Endothelial cell of umbilical vein (primary cell): ENCODE results near the gene ZDBF2. TPM values are rescaled to one million over a fixed set of nuclear protein-coding genes. Genes with fewer than 3 reads are reported as not detected.

Experiments
- Bru-seq: library from RNA; stranded (reverse); fragments of 400-500 nt; gene quantifications from one replicate; lab custom pipeline; 2021; lab: Mats Ljungman, UMichigan
- BruChase-seq, 2 experiments: library from RNA; stranded (reverse); fragments of 400-500 nt; gene quantifications; one replicate each; lab custom pipeline; 2021; lab: Mats Ljungman, UMichigan
- BruUV-seq: library from RNA; stranded (reverse); fragments of 400-500 nt; replicated peaks from 2 replicates; lab custom pipeline; 2021; lab: Mats Ljungman, UMichigan
- CTCF ChIA-PET: fragments of 300-600, 350-600 bp; sonication (Branson Sonifier 250); formaldehyde crosslinking; loops from one replicate; lab custom pipeline; 2021; ENCODE audit warnings: antibody characterized with exemption, inconsistent platforms; lab: Charles Lee
- POLR2A ChIA-PET: fragments of 300-600, 350-600 bp; sonication (Branson Sonifier 250); formaldehyde crosslinking; loops from one replicate; lab custom pipeline; 2021; ENCODE audit warnings: antibody characterized with exemption, inconsistent platforms; lab: Charles Lee
- DNase-seq: peaks from one replicate; pipeline ENCODE4 v3.0.0-alpha.2; 2011; ENCODE audit warnings: low read depth, low spot score
- FAIRE-seq: peaks from 2 replicates; lab custom pipeline; 2011; peaks lifted over from hg19 to GRCh38; lab: Jason Lieb, UNC
- H2AFZ ChIP-seq: 2 replicates; pipeline ENCODE4 v1.6.0; 2012; ENCODE audit warnings: low read depth, low read length, control low read depth, inconsistent platforms
- H3K27ac ChIP-seq: 2 replicates; pipeline ENCODE4 v1.5.1; 2011; ENCODE audit warnings: low read depth, mild to moderate bottlenecking, control low read depth, low read length, moderate library complexity; ENCODE audit not compliant: insufficient read depth
- H3K27me3 ChIP-seq, 2 experiments: 2 replicates each; pipeline versions ENCODE4 v1.6.0 to v1.6.1; 2011; ENCODE audit warnings: low read length in 2 of 2, mixed read lengths in 1 of 2; ENCODE audit not compliant: control insufficient read depth in 2 of 2, insufficient read depth in 2 of 2
- H3K36me3 ChIP-seq, 2 experiments: 2 replicates in 1 of 2; 3 replicates in 1 of 2; pipeline ENCODE4 v1.5.1; 2011; ENCODE audit warnings: low read length in 2 of 2, mild to moderate bottlenecking in 1 of 2, moderate library complexity in 1 of 2; ENCODE audit not compliant: control insufficient read depth in 2 of 2, insufficient read depth in 2 of 2; ENCODE audit errors: extremely low read depth in 1 of 2
- H3K4me1 ChIP-seq: 3 replicates; pipeline ENCODE4 v1.5.1; 2011; ENCODE audit warnings: mild to moderate bottlenecking, low read length; ENCODE audit not compliant: control insufficient read depth, insufficient read depth; ENCODE audit errors: extremely low read depth
- H3K4me2 ChIP-seq: 2 replicates; pipeline ENCODE4 v1.6.1; 2011; ENCODE audit warnings: low read length, control low read depth, mixed read lengths; ENCODE audit not compliant: insufficient read depth
- H3K4me3 ChIP-seq, 3 experiments: fragments of 200-600 bp in 1 of 3; sonication (generic), shearing (Covaris generic) in 1 of 3; replicated peaks in 1 of 3; 2 replicates each; pipeline ENCODE4 v1.5.1; 2011 to 2016; ENCODE audit warnings: control low read depth in 3 of 3, low read length in 3 of 3, mild to moderate bottlenecking in 2 of 3, inconsistent platforms in 1 of 3, low read depth in 1 of 3, moderate library complexity in 1 of 3; ENCODE audit not compliant: insufficient read depth in 1 of 3
- H3K79me2 ChIP-seq: 2 replicates; pipeline ENCODE4 v1.6.0; 2012; ENCODE audit warnings: low read length, inconsistent platforms; ENCODE audit not compliant: control insufficient read depth, insufficient read depth
- H3K9ac ChIP-seq: replicated peaks from 2 replicates; pipeline ENCODE3; 2011; ENCODE audit warnings: low read length, control low read depth; ENCODE audit not compliant: insufficient read depth; ENCODE audit errors: extremely low read depth
- H3K9me1 ChIP-seq: replicated peaks from 3 replicates; pipeline ENCODE4 v1.6.0; 2011; ENCODE audit warnings: mild to moderate bottlenecking, low read length; ENCODE audit not compliant: control insufficient read depth, insufficient read depth; ENCODE audit errors: extremely low read depth
- H3K9me3 ChIP-seq: replicated peaks from 2 replicates; pipeline ENCODE4 v1.5.1; 2012; ENCODE audit warnings: low read length, inconsistent platforms; ENCODE audit not compliant: control insufficient read depth, insufficient read depth
- H4K20me1 ChIP-seq: replicated peaks from 2 replicates; pipeline ENCODE3; 2011; ENCODE audit warnings: mild to moderate bottlenecking, low read length; ENCODE audit not compliant: control insufficient read depth, insufficient read depth; ENCODE audit errors: extremely low read depth
- EZH2 ChIP-seq: IDR thresholded peaks from 2 replicates; pipeline ENCODE4 v1.6.1; 2012; ENCODE audit warnings: borderline replicate concordance, low read depth, mild to moderate bottlenecking, moderate library complexity, low read length, inconsistent platforms; ENCODE audit not compliant: severe bottlenecking
- FOS ChIP-seq: IDR thresholded peaks from 2 replicates; pipeline ENCODE4 v1.6.1; 2011; ENCODE audit warnings: mild to moderate bottlenecking, low read length, moderate library complexity, borderline replicate concordance; ENCODE audit not compliant: insufficient read depth
- GATA2 ChIP-seq: IDR thresholded peaks from 2 replicates; pipeline ENCODE4 v1.7.0; 2011; ENCODE audit warnings: low read depth, mild to moderate bottlenecking, moderate library complexity, mixed read lengths, low read length; ENCODE audit not compliant: insufficient read length, insufficient read depth
- JUN ChIP-seq: IDR thresholded peaks from 2 replicates; pipeline ENCODE4 v1.6.1; 2011; ENCODE audit warnings: borderline replicate concordance, low read depth; ENCODE audit not compliant: insufficient read length, insufficient read depth
- MAX ChIP-seq: IDR thresholded peaks from 2 replicates; pipeline ENCODE4 v1.6.1; 2011; ENCODE audit not compliant: insufficient read depth, insufficient read length
- MYC ChIP-seq: IDR thresholded peaks from one replicate; pipeline ENCODE4 v1.6.1; 2011; ENCODE audit warnings: mild to moderate bottlenecking, low read depth, low read length
- POLR2A ChIP-seq: IDR thresholded peaks from 2 replicates; pipeline ENCODE4 v1.6.1; 2012; ENCODE audit warnings: low read depth, mild to moderate bottlenecking, control low read depth, low read length
- POLR2AphosphoS5 ChIP-seq: IDR thresholded peaks from 2 replicates; pipeline ENCODE4 v1.6.1; 2012; ENCODE audit warnings: low read depth, mild to moderate bottlenecking, control low read depth, low read length, moderate library complexity; ENCODE audit not compliant: insufficient read depth
- dilution Hi-C: fragments of 300-500 bp; cut with MboI; formaldehyde crosslinking; loops from one replicate; pipeline ENCODE4 v1.15.0; 2019; ENCODE audit warnings: low sequenced_read_pairs; ENCODE audit not compliant: extremely low pct_ligation_motif_present
- intact Hi-C: fragments of 100-400 bp; cut with micrococcal nuclease; formaldehyde crosslinking; loops from one replicate; pipeline ENCODE4 v1.10.0; 2022
- long read RNA-seq: library from polyadenylated mRNA; stranded (forward); transcript quantifications from one replicate; pipeline ENCODE4 v2.0.0, GENCODE V29; 2021
- polyA minus RNA-seq, 3 experiments: library from RNA; depleted of rRNA, polyadenylated mRNA; stranded (reverse); fragments of >200 nt; gene quantifications; 1 replicate in 1 of 3; 2 replicates in 2 of 3; pipeline ENCODE4 v1.2.3, GENCODE V29; 2011
- polyA plus RNA-seq, 4 experiments: library from polyadenylated mRNA; depleted of rRNA in 3 of 4; stranded (reverse) in 3 of 4; unstranded in 1 of 4; fragments of >200 nt; gene quantifications; 2 replicates each; pipeline versions ENCODE4 v1.2.1 to v1.2.3, GENCODE V29; 2011 to 2012; ENCODE audit warnings: missing spikeins in 1 of 4
- total RNA-seq: library from RNA; stranded (reverse); gene quantifications from 2 replicates; pipeline ENCODE4 v1.2.3, GENCODE V29; 2021
- TF ChIP-seq, protein P1 (sequence below), 2 donors: IDR thresholded peaks; 1 replicate in 1 of 2; 2 replicates in 1 of 2; pipeline ENCODE4 v1.5.1; 2011; ENCODE audit warnings: low read length in 2 of 2, mild to moderate bottlenecking in 2 of 2, moderate library complexity in 2 of 2, control low read depth in 1 of 2, inconsistent platforms in 1 of 2, low read depth in 1 of 2; ENCODE audit not compliant: insufficient read depth in 1 of 2; ENCODE audit errors: extremely low read depth in 1 of 2

The ZDBF2 gene
- total RNA-seq (9.6 and 9.9 TPM in 2 replicates), polyA plus RNA-seq (0.99 and 1.3 TPM in 2 replicates), polyA minus RNA-seq (16.4 and 17.0 TPM in 2 replicates), Bru-seq, nascent RNA (percentile 67 among the genes with signal in this experiment), BruChase-seq, experiment 1, labeled RNA remaining after a 6-hour chase (percentile 69 among the genes with signal in this experiment), BruChase-seq, experiment 2, labeled RNA remaining after a 2-hour chase (percentile 75 among the genes with signal in this experiment)
- 1.3 and 1.5 TPM in 2 replicates for polyA plus RNA-seq (2011; cell fraction: cytosol; rRNA removed)
- polyA plus RNA-seq (2011; cell fraction: nucleus; rRNA removed): 7.6 and 10.6 TPM in 2 replicates
- polyA plus RNA-seq (2012): 3.3 and 4.0 TPM in 2 replicates
- polyA minus RNA-seq (2011; cell fraction: cytosol; rRNA and poly(A)+ RNA removed): 4.3 TPM
- 14.9 and 20.8 TPM in 2 replicates for polyA minus RNA-seq (2011; cell fraction: nucleus; rRNA and poly(A)+ RNA removed)
- long read RNA-seq, partial matches to known transcripts: 0 of 5 reads
- long read RNA-seq, other reads (novel, unspliced or antisense): 4 of 5 reads

- Histone ChIP-seq H3K4me1 (peaks cover 19% of the 10 kb centered on the region), H3K79me2 (peaks cover 13% of the 10 kb centered on the region), H2AFZ (peak within 1 kb of the TSS; percentile 82), H3K9ac (peak within 1 kb of the TSS; percentile 86), H4K20me1 (no peaks in the 10 kb centered on the region), H3K27me3 (peaks cover 31 to 77% of the 10 kb centered on the region in 2 experiments), H3K4me2 (peak within 1 kb of the TSS; percentile 96), H3K27ac (peak within 1 kb of the TSS; percentile 50), H3K9me1 (no peaks in the 10 kb centered on the region), H3K36me3 (no peaks in the 10 kb centered on the region), H3K9me3 (no peaks in the 10 kb centered on the region), H3K4me3 (peak within 1 kb of the TSS; percentile 69 to 93 (median 90))
- CTCF ChIA-PET: interaction anchor here (0.7 to 1.3 kb wide), 3 partner anchors 10 to 15 kb away, joined by 3 read pairs; no protein-coding TSS in a partner anchor
- intact Hi-C loops (loop anchor here (5.0 kb wide), 1 partner anchor 148 kb away; no protein-coding TSS in a partner anchor), dilution Hi-C loops (no loop called here)
- peak; percentile 22 for TF ChIP-seq POLR2AphosphoS5
- peak; percentile 9 for TF ChIP-seq EZH2
- TF ChIP-seq, protein P1, sequence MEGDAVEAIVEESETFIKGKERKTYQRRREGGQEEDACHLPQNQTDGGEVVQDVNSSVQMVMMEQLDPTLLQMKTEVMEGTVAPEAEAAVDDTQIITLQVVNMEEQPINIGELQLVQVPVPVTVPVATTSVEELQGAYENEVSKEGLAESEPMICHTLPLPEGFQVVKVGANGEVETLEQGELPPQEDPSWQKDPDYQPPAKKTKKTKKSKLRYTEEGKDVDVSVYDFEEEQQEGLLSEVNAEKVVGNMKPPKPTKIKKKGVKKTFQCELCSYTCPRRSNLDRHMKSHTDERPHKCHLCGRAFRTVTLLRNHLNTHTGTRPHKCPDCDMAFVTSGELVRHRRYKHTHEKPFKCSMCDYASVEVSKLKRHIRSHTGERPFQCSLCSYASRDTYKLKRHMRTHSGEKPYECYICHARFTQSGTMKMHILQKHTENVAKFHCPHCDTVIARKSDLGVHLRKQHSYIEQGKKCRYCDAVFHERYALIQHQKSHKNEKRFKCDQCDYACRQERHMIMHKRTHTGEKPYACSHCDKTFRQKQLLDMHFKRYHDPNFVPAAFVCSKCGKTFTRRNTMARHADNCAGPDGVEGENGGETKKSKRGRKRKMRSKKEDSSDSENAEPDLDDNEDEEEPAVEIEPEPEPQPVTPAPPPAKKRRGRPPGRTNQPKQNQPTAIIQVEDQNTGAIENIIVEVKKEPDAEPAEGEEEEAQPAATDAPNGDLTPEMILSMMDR (IDR thresholded peaks at IDR 0.05; ENCODE audit: extremely low read depth in 1 of 2, insufficient read depth in 1 of 2, low read depth in 1 of 2, low read length in 2 of 2): no peak
- no peak for TF ChIP-seq FOS
- peak; percentile 62 for TF ChIP-seq POLR2A
- no peak for TF ChIP-seq MAX
- TF ChIP-seq JUN: no peak
- no peak for TF ChIP-seq GATA2
- no peak for TF ChIP-seq MYC
- FAIRE-seq: peak; percentile 12
- POLR2A ChIA-PET: no interaction called here
- DNase-seq: peak; percentile 73
- BruUV-seq: no TSS peak
Measured at GRCh38 chr2:206274434-206275311, at the start of gene ZDBF2. Gene ZDBF2, plus strand, starts transcription at chr2:206274663. Its CDS starts 7,187 bp downstream, at chr2:206281850.
